ENCODE measurements around the gene MYO6. TPM values are rescaled to one million over a fixed set of nuclear protein-coding genes. Genes with fewer than 3 reads are reported as not detected.

The MYO6 gene
- total RNA-seq, 1 donor from 2014 or later, result 135 TPM

DNA sequence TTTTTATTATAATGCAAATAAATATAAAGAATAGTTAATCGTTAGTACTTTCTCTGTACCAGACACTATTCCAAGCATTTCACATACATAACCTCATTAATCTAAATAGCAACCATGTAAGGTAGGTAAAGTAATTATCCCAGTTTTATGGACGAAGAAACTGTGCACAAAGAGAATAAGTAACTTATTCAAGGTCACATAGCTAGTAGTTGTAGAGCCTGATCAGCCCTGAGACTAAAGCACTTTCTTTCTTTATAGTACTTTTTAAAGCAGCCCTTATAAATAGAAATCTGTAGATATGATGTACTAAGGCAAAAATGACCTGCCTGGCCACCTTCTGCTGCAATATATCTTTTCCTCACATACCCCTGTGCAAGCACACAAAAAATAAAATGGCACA, 104.8 kb downstream of the MYO6 start:
- Mint-ChIP-seq H3K4me1 (ENCODE audit: unreplicated experiment) (peaks cover 14% of the 10 kb centered on the region), H3K36me3 (ENCODE audit: low read depth, unreplicated experiment) (peaks cover 18% of the 10 kb centered on the region), H3K27ac (ENCODE audit: unreplicated experiment) (no peak overlapping the region), H3K27me3 (ENCODE audit: unreplicated experiment) (peaks cover 2% of the 10 kb centered on the region), H3K9me3 (ENCODE audit: unreplicated experiment) (no peaks in the 10 kb centered on the region), H3K4me3 (ENCODE audit: unreplicated experiment) (no peak overlapping the region)
- TF ChIP-seq, protein P1, sequence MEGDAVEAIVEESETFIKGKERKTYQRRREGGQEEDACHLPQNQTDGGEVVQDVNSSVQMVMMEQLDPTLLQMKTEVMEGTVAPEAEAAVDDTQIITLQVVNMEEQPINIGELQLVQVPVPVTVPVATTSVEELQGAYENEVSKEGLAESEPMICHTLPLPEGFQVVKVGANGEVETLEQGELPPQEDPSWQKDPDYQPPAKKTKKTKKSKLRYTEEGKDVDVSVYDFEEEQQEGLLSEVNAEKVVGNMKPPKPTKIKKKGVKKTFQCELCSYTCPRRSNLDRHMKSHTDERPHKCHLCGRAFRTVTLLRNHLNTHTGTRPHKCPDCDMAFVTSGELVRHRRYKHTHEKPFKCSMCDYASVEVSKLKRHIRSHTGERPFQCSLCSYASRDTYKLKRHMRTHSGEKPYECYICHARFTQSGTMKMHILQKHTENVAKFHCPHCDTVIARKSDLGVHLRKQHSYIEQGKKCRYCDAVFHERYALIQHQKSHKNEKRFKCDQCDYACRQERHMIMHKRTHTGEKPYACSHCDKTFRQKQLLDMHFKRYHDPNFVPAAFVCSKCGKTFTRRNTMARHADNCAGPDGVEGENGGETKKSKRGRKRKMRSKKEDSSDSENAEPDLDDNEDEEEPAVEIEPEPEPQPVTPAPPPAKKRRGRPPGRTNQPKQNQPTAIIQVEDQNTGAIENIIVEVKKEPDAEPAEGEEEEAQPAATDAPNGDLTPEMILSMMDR (IDR thresholded peaks at IDR 0.05; ENCODE audit: unreplicated experiment), result no peak
- DNase-seq (ENCODE audit: low spot score), result no peak

DNA sequence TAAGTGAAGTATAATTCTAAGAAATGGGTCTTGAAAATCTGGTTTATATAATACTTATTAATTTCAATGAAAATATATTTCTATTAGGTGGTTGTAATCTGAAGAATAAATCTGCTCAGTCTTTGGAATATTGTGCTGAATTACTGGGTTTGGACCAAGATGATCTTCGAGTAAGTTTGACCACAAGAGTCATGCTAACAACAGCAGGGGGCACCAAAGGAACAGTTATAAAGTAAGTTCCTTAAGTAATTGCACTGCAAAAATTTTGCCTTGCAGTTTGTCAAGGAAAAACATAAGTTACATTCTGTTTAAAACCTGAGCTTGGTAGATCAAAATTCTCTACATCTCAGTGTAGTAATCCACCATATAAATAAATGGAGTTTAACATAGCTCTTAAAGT, 106.0 kb downstream of the MYO6 start:
- Mint-ChIP-seq H3K4me3 (ENCODE audit: unreplicated experiment) (no peak overlapping the region), H3K27ac (ENCODE audit: unreplicated experiment) (no peak overlapping the region), H3K36me3 (ENCODE audit: low read depth, unreplicated experiment) (peaks cover 13% of the 10 kb centered on the region), H3K4me1 (ENCODE audit: unreplicated experiment) (peaks cover 4% of the 10 kb centered on the region), H3K27me3 (ENCODE audit: unreplicated experiment) (no peaks in the 10 kb centered on the region), H3K9me3 (ENCODE audit: unreplicated experiment) (no peaks in the 10 kb centered on the region)
- TF ChIP-seq, protein P1 (IDR thresholded peaks at IDR 0.05; ENCODE audit: unreplicated experiment), result peak; percentile 16
- peak; percentile 29 for DNase-seq (ENCODE audit: low spot score)

DNA sequence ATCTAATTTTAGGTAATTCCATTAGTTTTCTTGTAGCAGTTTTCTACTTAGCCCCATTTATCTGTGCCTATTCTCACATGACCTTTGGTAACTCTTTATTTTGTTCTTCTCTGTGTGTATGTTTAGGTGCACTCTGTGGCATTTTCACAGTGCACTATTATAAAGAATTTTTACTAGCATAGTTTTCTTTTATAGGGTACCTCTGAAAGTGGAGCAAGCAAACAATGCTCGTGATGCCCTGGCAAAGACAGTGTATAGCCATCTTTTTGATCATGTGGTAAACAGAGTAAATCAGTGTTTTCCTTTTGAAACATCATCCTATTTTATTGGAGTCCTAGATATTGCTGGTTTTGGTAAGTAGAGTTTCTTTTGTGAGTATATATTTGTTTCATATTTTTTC, 107.9 kb downstream of the MYO6 start:
- Mint-ChIP-seq H3K4me3 (ENCODE audit: unreplicated experiment) (no peak overlapping the region), H3K4me1 (ENCODE audit: unreplicated experiment) (no peaks in the 10 kb centered on the region), H3K27me3 (ENCODE audit: unreplicated experiment) (no peaks in the 10 kb centered on the region), H3K27ac (ENCODE audit: unreplicated experiment) (no peak overlapping the region), H3K36me3 (ENCODE audit: low read depth, unreplicated experiment) (peaks cover 20% of the 10 kb centered on the region), H3K9me3 (ENCODE audit: unreplicated experiment) (no peaks in the 10 kb centered on the region)
- TF ChIP-seq, protein P1 (IDR thresholded peaks at IDR 0.05; ENCODE audit: unreplicated experiment), result no peak
- DNase-seq (ENCODE audit: low spot score), result no peak

DNA sequence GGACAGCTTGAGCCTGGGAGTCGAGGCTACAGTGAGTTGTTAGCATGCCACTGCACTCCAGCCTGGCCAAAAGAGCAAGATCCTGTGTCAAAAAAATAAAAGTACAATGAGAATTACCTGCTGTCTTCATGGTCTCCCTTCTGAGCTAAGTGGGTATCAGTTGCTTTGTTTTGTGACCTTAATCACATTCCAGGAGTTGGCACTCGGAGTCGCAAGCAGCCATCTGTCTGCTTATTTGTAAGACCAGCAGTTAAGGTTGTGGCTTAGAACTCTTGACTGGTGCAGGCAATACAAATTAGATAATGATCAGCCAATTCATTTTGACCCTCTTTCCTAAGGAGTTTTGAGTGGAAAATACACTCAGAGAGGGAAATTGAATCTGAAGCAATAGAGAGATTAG, 114.0 kb downstream of the MYO6 start:
- Mint-ChIP-seq H3K4me3 (ENCODE audit: unreplicated experiment) (peak overlapping the region; percentile 31), H3K36me3 (ENCODE audit: low read depth, unreplicated experiment) (peaks cover 38% of the 10 kb centered on the region), H3K9me3 (ENCODE audit: unreplicated experiment) (no peaks in the 10 kb centered on the region), H3K27ac (ENCODE audit: unreplicated experiment) (no peak overlapping the region), H3K4me1 (ENCODE audit: unreplicated experiment) (no peaks in the 10 kb centered on the region), H3K27me3 (ENCODE audit: unreplicated experiment) (peaks cover 1% of the 10 kb centered on the region)
- TF ChIP-seq, protein P1 (IDR thresholded peaks at IDR 0.05; ENCODE audit: unreplicated experiment), result no peak
- DNase-seq (ENCODE audit: low spot score), result no peak

DNA sequence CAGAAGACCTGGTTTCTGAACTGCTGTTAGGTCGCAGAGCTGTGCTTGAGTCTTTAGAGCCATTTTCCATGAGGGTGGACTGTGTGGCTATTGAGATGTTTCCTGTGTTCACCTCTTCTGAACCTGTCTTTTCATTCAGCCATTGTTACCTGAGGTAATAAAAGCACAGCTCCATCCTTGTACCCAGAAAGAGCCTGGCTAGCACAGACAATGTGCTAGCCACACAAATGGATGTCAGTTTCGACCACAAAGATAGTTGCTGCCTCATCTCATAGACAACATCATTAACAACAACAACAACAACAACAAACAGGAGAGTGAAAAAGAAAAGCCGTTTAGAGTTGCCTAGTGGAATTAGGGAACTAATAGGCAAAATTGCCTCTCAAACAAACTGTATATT, 114.7 kb downstream of the MYO6 start:
- Mint-ChIP-seq H3K27ac (ENCODE audit: unreplicated experiment) (no peak overlapping the region), H3K4me3 (ENCODE audit: unreplicated experiment) (no peak overlapping the region), H3K9me3 (ENCODE audit: unreplicated experiment) (no peaks in the 10 kb centered on the region), H3K36me3 (ENCODE audit: low read depth, unreplicated experiment) (peaks cover 38% of the 10 kb centered on the region), H3K4me1 (ENCODE audit: unreplicated experiment) (no peaks in the 10 kb centered on the region), H3K27me3 (ENCODE audit: unreplicated experiment) (peaks cover 1% of the 10 kb centered on the region)
- TF ChIP-seq, protein P1 (IDR thresholded peaks at IDR 0.05; ENCODE audit: unreplicated experiment), result no peak
- DNase-seq (ENCODE audit: low spot score), result no peak

Measured in endothelial cell (in vitro differentiated cells).